PFSK-1 (cell line): Measurements from ENCODE around the gene OR1Q1.

Experiments
- POLR2AphosphoS5 ChIP-seq: IDR thresholded peaks from 2 replicates; pipeline ENCODE4 v1.6.1; 2012; ENCODE audit warnings: low read depth, mild to moderate bottlenecking, control low read depth, low read length, moderate library complexity
- SIN3A ChIP-seq: IDR thresholded peaks from 2 replicates; pipeline ENCODE4 v1.6.1; 2012; ENCODE audit warnings: mild to moderate bottlenecking, low read length, moderate library complexity, borderline replicate concordance; ENCODE audit not compliant: insufficient read depth
- TAF1 ChIP-seq: IDR thresholded peaks from 2 replicates; pipeline ENCODE4 v1.6.1; 2012; ENCODE audit warnings: low read length, control low read depth, borderline replicate concordance; ENCODE audit not compliant: insufficient read depth
- TF ChIP-seq, protein P1 (sequence below), 2 experiments: IDR thresholded peaks; 2 replicates each; pipeline versions ENCODE4 v1.6.1 to v1.8.0; 2011 to 2012; ENCODE audit warnings: low read depth in 2 of 2, low read length in 2 of 2, control low read depth in 1 of 2, inconsistent platforms in 1 of 2, mild to moderate bottlenecking in 1 of 2, moderate library complexity in 1 of 2; ENCODE audit not compliant: insufficient read depth in 1 of 2

- no peak for TF ChIP-seq TAF1
- no peak for TF ChIP-seq POLR2AphosphoS5
- no peak for TF ChIP-seq SIN3A
- TF ChIP-seq, protein P1, sequence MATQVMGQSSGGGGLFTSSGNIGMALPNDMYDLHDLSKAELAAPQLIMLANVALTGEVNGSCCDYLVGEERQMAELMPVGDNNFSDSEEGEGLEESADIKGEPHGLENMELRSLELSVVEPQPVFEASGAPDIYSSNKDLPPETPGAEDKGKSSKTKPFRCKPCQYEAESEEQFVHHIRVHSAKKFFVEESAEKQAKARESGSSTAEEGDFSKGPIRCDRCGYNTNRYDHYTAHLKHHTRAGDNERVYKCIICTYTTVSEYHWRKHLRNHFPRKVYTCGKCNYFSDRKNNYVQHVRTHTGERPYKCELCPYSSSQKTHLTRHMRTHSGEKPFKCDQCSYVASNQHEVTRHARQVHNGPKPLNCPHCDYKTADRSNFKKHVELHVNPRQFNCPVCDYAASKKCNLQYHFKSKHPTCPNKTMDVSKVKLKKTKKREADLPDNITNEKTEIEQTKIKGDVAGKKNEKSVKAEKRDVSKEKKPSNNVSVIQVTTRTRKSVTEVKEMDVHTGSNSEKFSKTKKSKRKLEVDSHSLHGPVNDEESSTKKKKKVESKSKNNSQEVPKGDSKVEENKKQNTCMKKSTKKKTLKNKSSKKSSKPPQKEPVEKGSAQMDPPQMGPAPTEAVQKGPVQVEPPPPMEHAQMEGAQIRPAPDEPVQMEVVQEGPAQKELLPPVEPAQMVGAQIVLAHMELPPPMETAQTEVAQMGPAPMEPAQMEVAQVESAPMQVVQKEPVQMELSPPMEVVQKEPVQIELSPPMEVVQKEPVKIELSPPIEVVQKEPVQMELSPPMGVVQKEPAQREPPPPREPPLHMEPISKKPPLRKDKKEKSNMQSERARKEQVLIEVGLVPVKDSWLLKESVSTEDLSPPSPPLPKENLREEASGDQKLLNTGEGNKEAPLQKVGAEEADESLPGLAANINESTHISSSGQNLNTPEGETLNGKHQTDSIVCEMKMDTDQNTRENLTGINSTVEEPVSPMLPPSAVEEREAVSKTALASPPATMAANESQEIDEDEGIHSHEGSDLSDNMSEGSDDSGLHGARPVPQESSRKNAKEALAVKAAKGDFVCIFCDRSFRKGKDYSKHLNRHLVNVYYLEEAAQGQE (IDR thresholded peaks at IDR 0.05; ENCODE audit: insufficient read depth in 1 of 2, low read depth in 2 of 2, low read length in 2 of 2) = no peak
Observed at GRCh38 chr9:122661416-122661815, 46.9 kb downstream of the OR1Q1 start, which contains the start of gene OR1L1.
